GM19099 (cell line): ENCODE data around the gene SUPT5H.

ENCODE experiments used
- POLR2A ChIP-seq: IDR thresholded peaks from 3 replicates; pipeline ENCODE4 v1.6.1; 2011; ENCODE audit warnings: low read depth; ENCODE audit not compliant: insufficient read length; ENCODE audit errors: extremely low read depth

Gene SUPT5H

GRCh38 chr19:39449116-39449797 lies 3.9 kb downstream of the SUPT5H start:
- no peak for TF ChIP-seq POLR2A

GRCh38 chr19:39463403-39463802 lies 18.0 kb downstream of the SUPT5H start:
- no peak for TF ChIP-seq POLR2A

GRCh38 chr19:39465956-39466747 lies 20.8 kb downstream of the SUPT5H start:
- TF ChIP-seq POLR2A = no peak

GRCh38 chr19:39467941-39468340 lies 22.6 kb downstream of the SUPT5H start:
- TF ChIP-seq POLR2A = no peak

- TF ChIP-seq POLR2A = no peak
Measured at GRCh38 chr19:39469036-39469435, 23.7 kb downstream of the SUPT5H start.

GRCh38 chr19:39469567-39469966 lies 24.2 kb downstream of the SUPT5H start:
- TF ChIP-seq POLR2A = no peak

- TF ChIP-seq POLR2A = no peak
Measured at GRCh38 chr19:39470724-39471339, 25.4 kb downstream of the SUPT5H start.

- TF ChIP-seq POLR2A = no peak
Measured at GRCh38 chr19:39471756-39472536, 26.6 kb downstream of the SUPT5H start.

DNA sequence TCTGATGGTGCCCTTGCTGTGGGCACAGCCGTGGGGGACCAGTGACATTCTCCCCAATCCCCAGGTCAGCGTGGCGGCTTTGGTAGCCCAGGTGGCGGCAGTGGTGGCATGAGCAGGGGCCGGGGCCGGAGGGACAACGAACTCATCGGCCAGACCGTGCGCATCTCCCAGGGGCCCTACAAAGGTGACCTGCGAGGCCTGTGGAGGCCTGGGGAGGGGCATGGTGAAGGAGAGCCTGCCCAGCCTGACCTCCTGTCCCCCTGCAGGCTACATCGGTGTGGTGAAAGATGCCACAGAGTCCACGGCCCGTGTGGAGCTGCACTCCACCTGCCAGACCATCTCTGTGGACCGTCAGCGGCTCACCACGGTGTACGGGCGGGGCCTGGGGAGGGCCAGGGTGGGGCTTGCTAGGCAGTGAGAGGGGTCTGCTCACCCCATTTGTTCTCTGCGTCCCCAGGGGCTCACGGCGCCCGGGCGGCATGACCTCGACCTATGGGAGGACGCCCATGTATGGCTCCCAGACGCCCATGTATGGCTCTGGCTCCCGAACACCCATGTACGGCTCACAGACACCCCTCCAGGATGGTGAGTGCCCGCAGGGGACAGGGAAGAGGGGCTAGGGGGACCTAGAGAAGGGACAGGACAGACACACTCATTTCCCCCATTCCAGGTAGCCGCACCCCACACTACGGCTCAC lies 27.5 kb downstream of the SUPT5H start:
- no peak for TF ChIP-seq POLR2A

DNA sequence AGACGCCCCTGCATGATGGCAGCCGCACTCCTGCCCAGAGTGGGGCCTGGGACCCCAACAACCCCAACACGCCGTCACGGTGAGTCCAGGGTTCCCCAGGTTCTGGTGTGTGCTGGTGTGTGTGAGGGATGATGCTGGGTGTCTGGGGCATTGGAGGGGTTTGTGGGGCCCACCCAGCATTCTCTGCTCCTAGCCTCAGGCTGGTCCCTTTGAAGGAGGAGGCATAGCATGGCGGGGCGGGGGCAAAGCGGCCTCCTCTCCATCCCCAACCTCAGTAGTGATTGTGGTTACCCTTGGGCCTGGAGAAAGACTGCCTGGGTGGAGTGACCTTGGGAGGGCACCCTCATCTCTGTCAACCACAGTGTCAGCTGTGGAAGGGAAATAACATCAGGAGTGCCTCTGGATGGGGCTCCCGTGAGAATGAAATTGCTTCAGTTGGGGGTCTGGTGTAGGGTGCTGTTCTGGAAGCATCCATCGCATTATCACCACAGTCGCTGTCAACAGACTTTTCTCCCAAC lies 28.1 kb downstream of the SUPT5H start:
- TF ChIP-seq POLR2A = no peak

DNA sequence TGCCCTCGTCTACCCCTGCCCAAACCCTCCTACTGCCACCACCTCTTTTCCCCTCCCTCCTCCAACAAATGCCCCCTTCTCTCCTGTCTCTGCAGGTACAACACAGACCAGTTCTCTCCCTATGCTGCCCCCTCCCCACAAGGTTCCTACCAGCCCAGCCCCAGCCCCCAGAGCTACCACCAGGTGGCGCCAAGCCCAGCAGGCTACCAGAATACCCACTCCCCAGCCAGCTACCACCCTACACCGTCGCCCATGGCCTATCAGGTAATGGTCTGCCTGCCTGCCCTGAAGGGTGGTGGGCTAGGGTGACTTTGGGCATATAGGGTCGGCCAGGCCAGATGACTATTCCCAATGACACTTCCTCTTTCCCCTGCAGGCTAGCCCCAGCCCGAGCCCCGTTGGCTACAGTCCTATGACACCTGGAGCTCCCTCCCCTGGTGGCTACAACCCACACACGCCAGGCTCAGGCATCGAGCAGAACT lies 28.8 kb downstream of the SUPT5H start:
- no peak for TF ChIP-seq POLR2A

GRCh38 chr19:39475748-39476147 lies 30.4 kb downstream of the SUPT5H start:
- TF ChIP-seq POLR2A = no peak

DNA sequence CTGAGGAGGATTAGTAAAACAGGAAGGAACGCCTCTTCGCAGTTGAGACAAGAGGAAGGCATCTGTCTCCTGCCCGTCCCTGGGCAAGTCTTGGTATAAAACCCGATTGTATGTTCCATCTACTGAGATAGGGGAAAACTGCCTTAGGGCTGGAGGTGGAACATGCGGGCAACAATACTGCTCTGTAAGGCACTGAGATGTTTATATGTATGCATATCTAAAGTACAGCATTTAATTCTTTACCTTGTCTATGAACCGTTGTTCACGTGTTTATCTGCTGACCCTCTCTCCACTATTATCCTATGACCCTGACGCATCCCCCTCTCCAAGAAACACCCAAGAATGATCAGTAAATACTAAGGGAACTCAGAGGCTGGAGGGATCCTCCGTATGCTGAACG lies 34.5 kb downstream of the SUPT5H start:
- no peak for TF ChIP-seq POLR2A
